ENCODE data around the gene MYO1F.
A peak's percentile ranks its signal among the peaks of the same experiment; 100 is the strongest.

Gene MYO1F

DNA sequence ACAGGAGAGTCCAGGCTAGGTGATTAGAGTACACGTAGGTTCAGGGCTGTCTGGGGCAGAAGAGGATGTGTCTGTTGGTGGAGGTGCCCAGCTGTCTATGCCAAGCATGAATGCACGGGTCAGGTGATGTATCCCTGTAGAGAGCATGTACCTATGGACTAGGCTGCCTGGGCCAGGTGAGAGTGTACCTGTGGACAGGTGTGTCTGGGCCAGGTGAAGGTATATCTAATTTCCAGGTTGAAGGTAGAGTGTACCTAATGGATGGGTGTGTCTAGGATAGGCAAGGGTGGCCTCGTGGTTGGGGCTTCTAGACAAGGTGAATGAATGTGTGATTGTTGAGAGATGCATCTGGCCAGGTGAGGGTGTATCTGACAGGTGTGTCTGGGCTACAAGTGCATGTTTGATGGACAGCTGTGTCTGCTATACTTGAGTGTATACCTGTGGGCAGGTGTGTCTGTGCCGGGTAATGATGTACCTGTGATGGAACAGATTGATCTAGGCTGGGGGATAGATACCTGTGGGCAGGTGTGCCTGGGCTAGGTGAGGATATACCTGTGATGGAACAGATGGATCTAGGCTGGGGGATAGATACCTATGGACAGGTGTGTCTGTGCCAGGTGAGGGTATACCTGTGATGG lies 47.8 kb downstream of the MYO1F start:
- DNase-seq (ENCODE audit: low read depth) = no peak
- no peak for TF ChIP-seq CTCF (conservative IDR thresholded peaks at IDR 0.05; ENCODE audit: low read depth, low read length)

GRCh38 chr19:8528500-8528899 lies 48.7 kb downstream of the MYO1F start:
- no peak for DNase-seq (ENCODE audit: low read depth)
- no peak for TF ChIP-seq CTCF (conservative IDR thresholded peaks at IDR 0.05; ENCODE audit: low read depth, low read length)

More for the DNA sequence above, 47.8 kb downstream of the MYO1F start:
- H3K4me3 ChIP-seq (ENCODE audit: low read length) = no peak overlapping the region

DNA sequence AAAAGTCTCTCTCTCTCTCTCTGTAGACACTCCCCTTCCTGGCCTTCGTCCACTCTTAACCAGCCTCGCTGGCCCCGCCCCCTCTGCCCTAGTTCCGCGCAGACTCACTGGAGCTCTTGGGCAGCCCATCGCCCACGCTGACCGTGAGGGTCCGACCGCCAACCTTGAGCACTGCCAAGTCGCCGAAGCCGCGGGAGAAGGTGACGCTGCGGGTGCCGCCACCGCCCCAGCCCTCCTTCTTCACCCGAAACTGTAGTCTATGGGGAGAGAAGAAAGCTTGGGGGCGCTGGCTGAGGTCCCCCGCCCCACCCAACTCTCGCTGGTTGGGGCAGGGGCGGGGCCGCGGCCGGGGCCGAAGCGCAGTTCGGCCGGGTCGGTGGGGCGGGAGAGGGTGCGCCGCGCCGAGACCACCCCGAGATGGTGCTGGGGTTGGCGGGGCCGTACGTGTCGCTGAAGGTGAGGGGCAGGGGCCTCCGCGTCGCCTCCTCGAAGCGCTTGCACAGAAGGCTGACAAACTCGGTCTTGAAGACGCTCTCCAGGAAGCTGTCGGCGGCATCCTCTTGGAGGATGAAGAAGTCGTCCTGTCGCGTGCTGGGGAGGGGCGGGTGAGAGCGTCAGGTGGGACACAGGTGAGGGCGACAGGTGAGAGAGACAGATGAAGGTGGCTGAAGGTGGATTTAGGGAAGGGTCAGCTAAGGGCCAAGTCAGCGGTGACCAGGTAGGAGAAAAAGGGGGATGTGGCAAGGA lies 50.7 kb downstream of the MYO1F start:
- DNase-seq (ENCODE audit: low read depth) = peak; percentile 53
- H3K4me3 ChIP-seq (ENCODE audit: low read length) = peak overlapping the region; percentile 67
- TF ChIP-seq CTCF (conservative IDR thresholded peaks at IDR 0.05; ENCODE audit: low read depth, low read length) = no peak

More at GRCh38 chr19:8528500-8528899, 48.7 kb downstream of the MYO1F start:
- H3K4me3 ChIP-seq (ENCODE audit: low read length) = no peak overlapping the region

GRCh38 chr19:8525401-8525684 lies 51.9 kb downstream of the MYO1F start:
- TF ChIP-seq CTCF (conservative IDR thresholded peaks at IDR 0.05; ENCODE audit: low read depth, low read length) = peak; percentile 32
- peak overlapping the region; percentile 30 for H3K4me3 ChIP-seq (ENCODE audit: low read length)
- DNase-seq (ENCODE audit: low read depth) = no peak

DNA sequence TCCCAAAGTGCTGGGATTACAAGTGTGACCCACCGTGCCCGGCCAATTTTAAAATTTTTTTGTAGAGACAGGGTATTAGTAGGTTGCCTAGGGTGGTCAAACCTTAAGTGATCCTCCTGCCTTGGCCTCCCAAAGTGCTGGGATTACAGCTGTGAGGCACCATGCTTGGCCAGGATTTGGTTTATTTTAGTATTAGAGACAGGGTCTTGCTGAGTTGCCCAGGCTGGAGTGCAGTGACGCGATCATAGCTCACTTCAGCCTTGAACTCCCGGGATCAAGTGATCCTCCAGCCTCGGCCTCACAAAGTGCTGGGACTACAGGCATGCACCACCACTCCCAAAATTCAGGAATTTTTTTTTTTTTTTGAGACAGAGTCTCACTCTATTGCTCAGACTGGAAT lies 57.9 kb downstream of the MYO1F start:
- no peak overlapping the region for H3K4me3 ChIP-seq (ENCODE audit: low read length)
- no peak for TF ChIP-seq CTCF (conservative IDR thresholded peaks at IDR 0.05; ENCODE audit: low read depth, low read length)
- DNase-seq (ENCODE audit: low read depth) = no peak

- DNase-seq (ENCODE audit: low read depth) = no peak
- no peak overlapping the region for H3K4me3 ChIP-seq (ENCODE audit: low read length)
- no peak for TF ChIP-seq CTCF (conservative IDR thresholded peaks at IDR 0.05; ENCODE audit: low read depth, low read length)
These were observed 58.7 kb downstream of the MYO1F start for GRCh38 chr19:8518536-8518935.

Measured in retinal pigment epithelial cell (primary cell).